Fibroblast of the aortic adventitia (primary cell): Measurements from ENCODE around the gene TAP1. TPM values are rescaled to one million over a fixed set of nuclear protein-coding genes. Genes with fewer than 3 reads are reported as not detected.
A peak's percentile ranks its signal among the peaks of the same experiment; 100 is the strongest.

Experiments
- DNase-seq: peaks from one replicate; pipeline ENCODE4 v3.0.0-alpha.2; 2010; ENCODE audit warnings: low read depth
- H3K4me3 ChIP-seq: 2 replicates; pipeline ENCODE4 v1.5.1; 2011; ENCODE audit warnings: low read depth, mild to moderate bottlenecking, control low read depth, low read length, moderate library complexity
- total RNA-seq: library from RNA; depleted of rRNA; stranded (reverse); fragments of >200 nt; gene quantifications from 2 replicates; pipeline ENCODE4 v1.2.3, GENCODE V29; 2012; ENCODE audit warnings: low replicate concordance
- TF ChIP-seq, protein P1 (sequence below): IDR thresholded peaks from 2 replicates; pipeline ENCODE4 v1.5.1; 2011; ENCODE audit warnings: mild to moderate bottlenecking, low read length, control low read depth, inconsistent platforms; ENCODE audit not compliant: insufficient read depth

TAP1 gene
- total RNA-seq, 1 donor, result 25.2 TPM

- TF ChIP-seq, protein P1, sequence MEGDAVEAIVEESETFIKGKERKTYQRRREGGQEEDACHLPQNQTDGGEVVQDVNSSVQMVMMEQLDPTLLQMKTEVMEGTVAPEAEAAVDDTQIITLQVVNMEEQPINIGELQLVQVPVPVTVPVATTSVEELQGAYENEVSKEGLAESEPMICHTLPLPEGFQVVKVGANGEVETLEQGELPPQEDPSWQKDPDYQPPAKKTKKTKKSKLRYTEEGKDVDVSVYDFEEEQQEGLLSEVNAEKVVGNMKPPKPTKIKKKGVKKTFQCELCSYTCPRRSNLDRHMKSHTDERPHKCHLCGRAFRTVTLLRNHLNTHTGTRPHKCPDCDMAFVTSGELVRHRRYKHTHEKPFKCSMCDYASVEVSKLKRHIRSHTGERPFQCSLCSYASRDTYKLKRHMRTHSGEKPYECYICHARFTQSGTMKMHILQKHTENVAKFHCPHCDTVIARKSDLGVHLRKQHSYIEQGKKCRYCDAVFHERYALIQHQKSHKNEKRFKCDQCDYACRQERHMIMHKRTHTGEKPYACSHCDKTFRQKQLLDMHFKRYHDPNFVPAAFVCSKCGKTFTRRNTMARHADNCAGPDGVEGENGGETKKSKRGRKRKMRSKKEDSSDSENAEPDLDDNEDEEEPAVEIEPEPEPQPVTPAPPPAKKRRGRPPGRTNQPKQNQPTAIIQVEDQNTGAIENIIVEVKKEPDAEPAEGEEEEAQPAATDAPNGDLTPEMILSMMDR, result no peak
- peak; percentile 20 for DNase-seq
- peak overlapping the region; percentile 93 for H3K4me3 ChIP-seq
Measured at GRCh38 chr6:32852018-32852843, 1.3 kb downstream of the TAP1 start.

DNA sequence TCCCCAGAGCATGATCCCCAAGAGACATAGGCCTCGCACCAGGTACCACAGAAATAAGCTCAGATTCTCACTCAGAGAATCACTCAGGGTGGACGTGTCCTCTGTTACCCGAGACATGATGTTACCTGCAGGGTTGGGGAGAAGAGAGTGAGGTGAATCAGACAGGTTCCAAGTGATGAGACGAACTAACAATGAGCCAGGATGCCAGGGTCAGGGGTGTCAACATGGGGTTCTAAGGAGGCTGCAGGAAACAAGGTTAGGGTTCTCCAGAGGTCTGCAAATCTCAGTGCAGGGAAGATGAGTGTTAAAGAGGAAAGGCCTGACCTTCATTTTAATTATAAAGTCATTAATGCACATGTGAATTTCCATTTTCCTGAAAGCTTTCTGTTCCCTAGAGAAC, 2.5 kb downstream of the TAP1 start:
- TF ChIP-seq, protein P1, result no peak
- no peak overlapping the region for H3K4me3 ChIP-seq
- no peak for DNase-seq

DNA sequence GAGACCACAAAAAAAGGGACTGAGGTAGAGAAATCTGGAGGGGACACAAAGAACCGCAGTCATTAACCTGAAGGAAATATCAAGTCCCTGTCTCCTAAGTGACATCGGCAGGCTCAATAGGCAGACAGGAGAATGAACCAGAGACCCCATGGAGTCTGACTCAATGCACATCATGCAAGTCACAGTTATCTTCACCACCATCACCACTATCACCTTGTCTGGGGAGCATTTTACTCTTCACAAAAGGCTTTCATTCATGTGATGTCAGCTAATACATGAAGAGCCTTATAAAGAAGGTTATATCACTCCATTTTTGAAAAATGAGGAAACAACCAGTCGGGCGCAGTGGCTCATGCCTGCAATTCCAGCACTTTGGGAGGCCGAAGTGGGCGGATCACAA, 4.4 kb downstream of the TAP1 start:
- no peak for DNase-seq
- TF ChIP-seq, protein P1, result no peak
- no peak overlapping the region for H3K4me3 ChIP-seq

GRCh38 chr6:32847795-32848194, 5.7 kb downstream of the TAP1 start:
- H3K4me3 ChIP-seq, result no peak overlapping the region
- DNase-seq, result no peak
- TF ChIP-seq, protein P1, result no peak

- DNase-seq, result no peak
- no peak overlapping the region for H3K4me3 ChIP-seq
- TF ChIP-seq, protein P1, result no peak
Measured at GRCh38 chr6:32847004-32847403, 6.5 kb downstream of the TAP1 start.

DNA sequence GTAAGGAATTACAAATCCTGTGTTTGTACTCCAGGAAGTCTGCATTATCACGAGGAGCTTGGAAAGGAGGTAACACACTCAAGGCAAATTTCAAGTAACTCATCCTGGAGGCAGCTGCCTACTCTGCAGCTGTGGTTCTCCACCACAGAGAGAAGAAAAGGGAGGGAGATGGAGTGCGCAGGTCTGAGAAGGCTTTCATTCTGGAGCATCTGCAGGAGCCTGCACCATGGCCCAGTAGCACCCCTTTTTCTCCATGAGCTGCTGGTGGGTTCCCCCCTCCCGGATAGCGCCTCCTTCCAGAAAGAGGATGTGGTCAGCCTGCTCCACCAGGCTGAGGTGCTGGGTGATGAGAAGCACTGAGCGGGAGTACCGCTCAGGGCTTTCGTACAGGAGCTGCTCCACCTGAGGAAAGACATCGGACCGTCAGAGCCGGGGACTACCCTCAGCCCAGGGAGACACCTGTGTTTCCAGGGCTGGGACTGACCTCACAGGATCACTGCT, 8.1 kb downstream of the TAP1 start:
- DNase-seq, result no peak
- TF ChIP-seq, protein P1, result no peak
- H3K4me3 ChIP-seq, result no peak overlapping the region

DNA sequence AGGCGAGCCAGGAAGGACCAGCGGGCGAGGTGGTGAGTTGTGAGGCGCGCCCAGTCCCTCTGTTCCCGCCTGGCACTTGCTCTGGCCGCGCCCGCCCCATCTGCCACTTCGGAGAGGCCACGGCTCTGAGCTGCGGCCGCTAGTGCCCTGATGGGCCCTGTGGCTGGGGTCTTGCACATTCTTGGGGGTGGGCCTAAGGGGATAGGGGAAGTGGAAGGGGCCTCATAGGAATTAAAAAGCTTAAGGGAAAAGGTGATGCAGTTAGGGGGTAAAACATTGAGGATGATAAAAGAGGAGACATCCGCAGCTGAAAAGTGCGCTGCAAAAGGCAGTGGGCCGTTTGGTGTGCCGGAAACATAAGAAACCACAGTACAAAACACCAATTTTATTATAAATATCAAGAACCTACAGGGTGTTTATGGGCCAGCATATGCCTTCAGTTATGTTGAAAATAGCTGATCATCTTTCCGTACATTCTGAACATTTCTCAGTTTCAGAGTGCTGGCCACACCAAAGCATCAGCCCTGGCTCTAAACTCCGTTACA, 8.6 kb downstream of the TAP1 start:
- peak overlapping the region; percentile 88 for H3K4me3 ChIP-seq
- TF ChIP-seq, protein P1, result no peak
- DNase-seq, result no peak
